ENCODE results near the gene RNF128. TPM values are rescaled to one million over a fixed set of nuclear protein-coding genes. Genes with fewer than 3 reads are reported as not detected.

RNF128 gene
- total RNA-seq = under 1 TPM in 1 of 2 experiments, not detected in 1; 0.11 TPM
- polyA plus RNA-seq = under 1 TPM; 0.23 to 0.42 TPM

- Histone ChIP-seq H3K9me3 (ENCODE audit: control insufficient read depth in 1 of 2, low read length in 2 of 2) (no peaks in the 10 kb centered on the region), H3K4me3 (ENCODE audit: low read length in 2 of 2) (no peak within 1 kb of the TSS), H3K27ac (ENCODE audit: low read depth, low read length) (no peak within 1 kb of the TSS), H3K36me3 (ENCODE audit: insufficient read depth, low read length) (no peaks in the 10 kb centered on the region), H3K27me3 (ENCODE audit: insufficient read depth, low read length) (no peaks in the 10 kb centered on the region), H3K4me1 (ENCODE audit: insufficient read depth, low read length) (no peaks in the 10 kb centered on the region)
- Mint-ChIP-seq H3K36me3 (no peaks in the 10 kb centered on the region), H3K9me3 (peaks cover 0 to 5% (median 0%) of the 10 kb centered on the region in 8 donors), H3K4me1 (peaks cover 0 to 7% (median 3%) of the 10 kb centered on the region in 4 donors), H3K4me3 (peak within 1 kb of the TSS; percentile 42 to 84 (median 78)), H3K27ac (peak within 1 kb of the TSS in 3 of 7 donors; percentile 18 to 38 (median 22)), H3K27me3 (peaks cover 16 to 22% of the 10 kb centered on the region in 2 donors)
- CTCF ChIA-PET (ENCODE audit: partially characterized antibody) = no interaction called here
- POLR2A ChIA-PET (ENCODE audit: partially characterized antibody) = no interaction called here
- intact Hi-C loops (cut with micrococcal nuclease) = no loop called here
- DNase-seq = peak in 4 of 5 donors; percentile 3 to 25 (median 10)
These were observed at the start of gene RNF128 for GRCh38 chrX:106726485-106727437. Gene RNF128, plus strand, starts transcription at chrX:106726701. Its CDS starts 213 bp downstream, at chrX:106726914.

GRCh38 chrX:106680716-106681115, 45.8 kb upstream of the RNF128 start:
- no peaks in the 10 kb centered on the region for H3K9me3 ChIP-seq (ENCODE audit: control insufficient read depth in 1 of 2, low read length in 2 of 2)
- ChIA-PET CTCF (ENCODE audit: partially characterized antibody) (no interaction called here), POLR2A (ENCODE audit: partially characterized antibody) (no interaction called here)
- no peaks in the 10 kb centered on the region for H3K27me3 Mint-ChIP-seq
- H3K27ac Mint-ChIP-seq = no peak overlapping the region
- no peak overlapping the region for H3K27ac ChIP-seq (ENCODE audit: low read depth, low read length)
- H3K4me1 ChIP-seq (ENCODE audit: insufficient read depth, low read length) = no peaks in the 10 kb centered on the region
- H3K36me3 ChIP-seq (ENCODE audit: insufficient read depth, low read length) = no peaks in the 10 kb centered on the region
- intact Hi-C loops (cut with micrococcal nuclease) = no loop called here
- peaks cover 0 to 4% (median 0%) of the 10 kb centered on the region in 8 donors for H3K9me3 Mint-ChIP-seq
- no peak for DNase-seq
- H3K4me3 Mint-ChIP-seq = no peak overlapping the region
- no peaks in the 10 kb centered on the region for H3K27me3 ChIP-seq (ENCODE audit: insufficient read depth, low read length)
- peaks cover 0 to 3% of the 10 kb centered on the region in 2 donors for H3K36me3 Mint-ChIP-seq
- H3K4me1 Mint-ChIP-seq = no peaks in the 10 kb centered on the region
- no peak overlapping the region for H3K4me3 ChIP-seq (ENCODE audit: low read length in 2 of 2)

- DNase-seq = no peak
- H3K27ac Mint-ChIP-seq = no peak overlapping the region
- H3K36me3 ChIP-seq (ENCODE audit: insufficient read depth, low read length) = no peaks in the 10 kb centered on the region
- POLR2A ChIA-PET (ENCODE audit: partially characterized antibody) = no interaction called here
- no peaks in the 10 kb centered on the region for H3K9me3 ChIP-seq (ENCODE audit: control insufficient read depth in 1 of 2, low read length in 2 of 2)
- H3K36me3 Mint-ChIP-seq = peaks cover 0 to 2% of the 10 kb centered on the region in 2 donors
- no peak overlapping the region for H3K4me3 Mint-ChIP-seq
- H3K4me1 Mint-ChIP-seq = no peaks in the 10 kb centered on the region
- H3K27me3 Mint-ChIP-seq = no peaks in the 10 kb centered on the region
- H3K4me3 ChIP-seq (ENCODE audit: low read length in 2 of 2) = no peak overlapping the region
- CTCF ChIA-PET (ENCODE audit: partially characterized antibody) = no interaction called here
- no peaks in the 10 kb centered on the region for H3K4me1 ChIP-seq (ENCODE audit: insufficient read depth, low read length)
- H3K9me3 Mint-ChIP-seq = peaks cover 0 to 4% (median under 1%) of the 10 kb centered on the region in 8 donors
- H3K27ac ChIP-seq (ENCODE audit: low read depth, low read length) = no peak overlapping the region
- no peaks in the 10 kb centered on the region for H3K27me3 ChIP-seq (ENCODE audit: insufficient read depth, low read length)
- intact Hi-C loops (cut with micrococcal nuclease) = no loop called here
These were observed 42.3 kb upstream of the RNF128 start for GRCh38 chrX:106684207-106684606.

- DNase-seq = no peak
- no peaks in the 10 kb centered on the region for H3K9me3 ChIP-seq (ENCODE audit: control insufficient read depth in 1 of 2, low read length in 2 of 2)
- no peak overlapping the region for H3K27ac ChIP-seq (ENCODE audit: low read depth, low read length)
- H3K36me3 ChIP-seq (ENCODE audit: insufficient read depth, low read length) = no peaks in the 10 kb centered on the region
- Mint-ChIP-seq H3K4me3 (no peak overlapping the region), H3K4me1 (no peaks in the 10 kb centered on the region), H3K36me3 (no peaks in the 10 kb centered on the region), H3K27me3 (peaks cover 0 to 2% of the 10 kb centered on the region in 2 donors), H3K9me3 (peaks cover 0 to 2% (median 0%) of the 10 kb centered on the region in 8 donors), H3K27ac (no peak overlapping the region)
- no peaks in the 10 kb centered on the region for H3K27me3 ChIP-seq (ENCODE audit: insufficient read depth, low read length)
- no peaks in the 10 kb centered on the region for H3K4me1 ChIP-seq (ENCODE audit: insufficient read depth, low read length)
- intact Hi-C loops (cut with micrococcal nuclease) = no loop called here
- ChIA-PET CTCF (ENCODE audit: partially characterized antibody) (no interaction called here), POLR2A (ENCODE audit: partially characterized antibody) (no interaction called here)
- no peak overlapping the region for H3K4me3 ChIP-seq (ENCODE audit: low read length in 2 of 2)
These were observed 34.0 kb upstream of the RNF128 start for GRCh38 chrX:106692425-106693065.

GRCh38 chrX:106696502-106696901, 30.0 kb upstream of the RNF128 start:
- Mint-ChIP-seq H3K9me3 (peaks cover 0 to 2% (median 0%) of the 10 kb centered on the region in 8 donors), H3K4me3 (no peak overlapping the region), H3K36me3 (no peaks in the 10 kb centered on the region), H3K27me3 (peaks cover 3 to 6% of the 10 kb centered on the region in 2 donors), H3K4me1 (no peaks in the 10 kb centered on the region), H3K27ac (no peak overlapping the region)
- Histone ChIP-seq H3K9me3 (ENCODE audit: control insufficient read depth in 1 of 2, low read length in 2 of 2) (no peaks in the 10 kb centered on the region), H3K4me1 (ENCODE audit: insufficient read depth, low read length) (no peaks in the 10 kb centered on the region), H3K27me3 (ENCODE audit: insufficient read depth, low read length) (no peaks in the 10 kb centered on the region), H3K4me3 (ENCODE audit: low read length in 2 of 2) (no peak overlapping the region), H3K36me3 (ENCODE audit: insufficient read depth, low read length) (no peaks in the 10 kb centered on the region), H3K27ac (ENCODE audit: low read depth, low read length) (no peak overlapping the region)
- intact Hi-C loops (cut with micrococcal nuclease) = no loop called here
- ChIA-PET POLR2A (ENCODE audit: partially characterized antibody) (no interaction called here), CTCF (ENCODE audit: partially characterized antibody) (no interaction called here)
- DNase-seq = no peak

GRCh38 chrX:106698693-106699092, 27.8 kb upstream of the RNF128 start:
- no peaks in the 10 kb centered on the region for H3K27me3 ChIP-seq (ENCODE audit: insufficient read depth, low read length)
- intact Hi-C loops (cut with micrococcal nuclease) = no loop called here
- Mint-ChIP-seq H3K4me3 (no peak overlapping the region), H3K36me3 (no peaks in the 10 kb centered on the region), H3K27ac (no peak overlapping the region), H3K9me3 (no peaks in the 10 kb centered on the region), H3K4me1 (no peaks in the 10 kb centered on the region), H3K27me3 (peaks cover 3 to 4% of the 10 kb centered on the region in 2 donors)
- ChIA-PET POLR2A (ENCODE audit: partially characterized antibody) (no interaction called here), CTCF (ENCODE audit: partially characterized antibody) (no interaction called here)
- DNase-seq = no peak
- H3K9me3 ChIP-seq (ENCODE audit: control insufficient read depth in 1 of 2, low read length in 2 of 2) = no peaks in the 10 kb centered on the region
- no peaks in the 10 kb centered on the region for H3K36me3 ChIP-seq (ENCODE audit: insufficient read depth, low read length)
- H3K4me3 ChIP-seq (ENCODE audit: low read length in 2 of 2) = no peak overlapping the region
- no peak overlapping the region for H3K27ac ChIP-seq (ENCODE audit: low read depth, low read length)
- H3K4me1 ChIP-seq (ENCODE audit: insufficient read depth, low read length) = no peaks in the 10 kb centered on the region

- Mint-ChIP-seq H3K27ac (no peak overlapping the region), H3K9me3 (no peaks in the 10 kb centered on the region), H3K27me3 (peaks cover 3 to 4% of the 10 kb centered on the region in 2 donors), H3K36me3 (no peaks in the 10 kb centered on the region), H3K4me1 (no peaks in the 10 kb centered on the region), H3K4me3 (no peak overlapping the region)
- intact Hi-C loops (cut with micrococcal nuclease) = no loop called here
- H3K27ac ChIP-seq (ENCODE audit: low read depth, low read length) = no peak overlapping the region
- H3K4me3 ChIP-seq (ENCODE audit: low read length in 2 of 2) = no peak overlapping the region
- ChIA-PET POLR2A (ENCODE audit: partially characterized antibody) (no interaction called here), CTCF (ENCODE audit: partially characterized antibody) (no interaction called here)
- DNase-seq = no peak
- no peaks in the 10 kb centered on the region for H3K4me1 ChIP-seq (ENCODE audit: insufficient read depth, low read length)
- H3K36me3 ChIP-seq (ENCODE audit: insufficient read depth, low read length) = no peaks in the 10 kb centered on the region
- no peaks in the 10 kb centered on the region for H3K9me3 ChIP-seq (ENCODE audit: control insufficient read depth in 1 of 2, low read length in 2 of 2)
- no peaks in the 10 kb centered on the region for H3K27me3 ChIP-seq (ENCODE audit: insufficient read depth, low read length)
These were observed 23.9 kb upstream of the RNF128 start for GRCh38 chrX:106702636-106703035.
